ENCODE measurements around the gene COL1A1.

The COL1A1 gene

GRCh38 chr17:50153650-50154575 lies 47.5 kb downstream of the COL1A1 start:
- DNase-seq = peak in 1 of 14 donors; percentile 16

- no peak for DNase-seq
These were observed 48.7 kb downstream of the COL1A1 start for GRCh38 chr17:50152736-50153135.

GRCh38 chr17:50151937-50152547 lies 49.4 kb downstream of the COL1A1 start:
- peak in 13 of 14 donors; percentile 48 to 94 (median 82) for DNase-seq

DNA sequence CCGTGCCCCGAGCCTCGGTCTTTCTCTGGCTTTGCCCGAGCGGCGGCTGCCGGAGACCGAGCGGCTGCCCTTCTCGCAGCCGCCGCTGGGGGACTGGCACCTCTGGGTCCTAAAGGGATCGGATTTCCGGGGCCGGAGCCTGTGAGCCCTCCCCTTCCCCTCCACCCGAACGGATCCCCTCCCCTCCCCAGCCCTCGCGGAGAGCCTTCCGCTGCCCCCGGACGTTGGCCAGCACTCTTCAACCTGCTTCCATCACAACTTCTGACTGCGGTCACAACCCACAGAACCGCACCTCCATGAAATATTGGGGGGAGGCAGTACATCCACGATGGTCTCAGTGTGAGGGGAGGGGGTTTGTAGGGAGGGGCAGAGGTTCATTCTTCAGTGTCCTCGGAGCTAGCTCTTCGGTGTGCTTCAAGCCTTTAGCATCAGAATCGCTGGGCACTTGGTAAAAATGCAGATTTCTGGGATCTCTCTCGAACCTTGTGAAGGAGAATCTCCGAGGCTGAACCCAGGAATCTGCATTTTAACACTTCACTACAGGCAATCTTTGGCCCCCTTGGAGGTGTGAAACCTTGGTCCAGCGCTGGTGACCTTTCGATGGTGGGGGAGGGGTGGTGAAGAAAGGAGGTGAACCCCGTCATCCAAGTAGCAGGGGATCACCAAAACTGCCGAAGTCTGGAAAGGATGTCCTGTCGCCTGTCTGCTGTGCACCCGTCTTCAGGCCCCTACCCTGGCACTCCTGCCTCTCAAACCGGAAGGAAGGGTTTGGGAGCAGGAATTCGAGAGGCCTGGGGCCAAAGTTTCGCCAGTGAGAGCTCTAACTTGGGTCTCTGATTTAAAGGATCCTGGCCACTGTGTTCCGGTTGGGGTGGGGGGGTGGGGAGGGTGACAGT lies 50.1 kb downstream of the COL1A1 start:
- DNase-seq = peak in 13 of 14 donors; percentile 43 to 89 (median 80)

DNA sequence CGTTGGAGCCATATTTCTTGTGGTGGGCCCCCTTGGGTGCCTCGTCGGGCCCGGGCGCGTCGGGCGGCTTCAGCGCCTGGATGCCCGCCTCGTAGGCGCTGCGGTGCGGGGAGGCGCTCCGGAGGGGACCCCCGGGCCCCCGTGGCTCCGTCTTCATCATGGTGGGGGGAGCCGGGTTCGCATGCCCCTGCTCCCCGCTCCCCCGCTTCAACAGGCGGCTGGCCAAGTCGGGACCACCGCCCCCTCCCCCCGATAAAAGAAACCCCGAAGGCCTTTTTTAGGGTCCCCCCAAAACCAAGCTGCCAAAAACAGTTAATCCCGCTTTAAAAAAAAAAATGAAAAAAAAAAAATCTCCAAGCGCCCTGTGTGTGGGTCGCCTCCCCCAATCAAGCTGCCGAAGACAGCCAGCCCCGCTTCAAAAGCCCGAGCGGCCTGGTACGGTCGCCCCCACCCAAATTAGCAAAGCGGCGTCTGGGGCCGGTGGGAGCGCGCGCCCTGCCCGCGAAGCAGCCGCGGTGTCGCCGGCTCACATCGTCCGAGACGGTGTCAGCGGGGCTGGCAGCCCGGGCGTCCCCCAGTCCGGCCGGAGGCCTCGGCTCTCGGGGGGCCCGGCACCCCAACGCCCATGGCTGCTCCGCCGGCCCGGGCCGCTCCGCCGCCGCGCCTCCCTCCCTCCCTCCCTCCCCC lies 50.9 kb downstream of the COL1A1 start, which contains the start of gene PPP1R9B:
PPP1R9B (minus strand) TSS at position 324 of the 687 bp plus-strand sequence; CDS start at position 160, 164 bp downstream.
- no peak for DNase-seq

GRCh38 chr17:50149417-50150353 lies 51.7 kb downstream of the COL1A1 start:
- DNase-seq = peak in 5 of 14 donors; percentile 15 to 57 (median 51)

- peak in 2 of 14 donors; percentile 40 to 57 for DNase-seq
These were observed 52.4 kb downstream of the COL1A1 start for GRCh38 chr17:50149091-50149416.

GRCh38 chr17:50148226-50149090 lies 53.0 kb downstream of the COL1A1 start:
- peak in 11 of 14 donors; percentile 57 to 88 (median 81) for DNase-seq

DNA sequence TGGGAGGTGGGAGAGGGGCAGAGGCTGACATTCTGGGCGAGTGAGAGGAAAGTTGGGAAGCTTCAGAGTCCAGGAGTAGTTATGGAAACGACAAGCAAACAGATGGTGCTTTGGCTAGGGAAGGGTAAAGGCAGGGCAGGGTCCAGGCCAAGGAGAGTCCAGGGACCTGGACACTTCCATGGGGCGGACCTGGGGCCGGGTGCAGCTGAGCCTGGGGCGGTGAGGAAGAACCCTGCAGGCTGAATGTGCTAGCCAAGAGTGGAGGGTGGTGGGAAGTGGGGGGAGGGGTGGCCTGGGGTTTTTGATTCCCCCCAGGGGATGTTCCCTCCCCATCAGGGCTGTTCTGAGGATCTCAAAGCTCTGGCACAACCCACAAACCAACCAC lies 53.6 kb downstream of the COL1A1 start:
- peak in 5 of 14 donors; percentile 67 to 86 (median 74) for DNase-seq

GRCh38 chr17:50146927-50147665 lies 54.3 kb downstream of the COL1A1 start:
- DNase-seq = peak in 2 of 14 donors; percentile 41 to 66

DNA sequence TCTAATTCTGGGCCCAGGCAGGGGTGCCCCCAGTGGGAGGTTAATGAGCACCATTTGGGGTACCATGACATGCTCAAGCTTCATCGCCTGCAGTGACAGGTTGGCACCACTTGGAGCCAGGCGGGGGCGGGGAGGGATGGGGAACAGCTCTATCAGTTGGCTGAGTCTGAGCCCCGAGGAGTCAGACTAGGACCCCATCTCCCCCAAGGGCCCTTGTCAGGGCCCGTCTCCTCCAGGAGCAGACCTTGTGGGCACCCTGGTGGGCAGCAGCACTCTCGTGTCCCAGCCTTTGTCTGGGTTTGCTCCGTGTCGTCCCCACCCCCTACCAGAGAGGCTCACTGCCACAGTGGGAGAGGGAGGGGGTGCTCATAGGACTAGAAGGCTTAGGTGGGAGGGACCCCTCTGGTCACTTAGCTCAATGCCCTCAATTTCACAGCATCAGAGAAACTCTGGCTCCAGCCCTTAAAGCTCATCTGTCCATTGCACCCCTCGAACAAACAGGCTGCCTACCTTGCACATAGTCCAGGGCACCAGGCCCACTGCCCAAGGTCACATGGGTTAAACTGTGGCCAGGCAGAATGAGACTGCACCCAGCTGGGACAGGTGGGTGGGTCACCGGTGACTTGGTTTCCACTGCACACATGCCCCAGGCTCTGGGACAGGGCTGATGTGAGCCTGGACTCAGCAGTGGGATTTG lies 55.1 kb downstream of the COL1A1 start:
- no peak for DNase-seq

- DNase-seq = no peak
These were observed 55.8 kb downstream of the COL1A1 start for GRCh38 chr17:50145532-50146229.

- DNase-seq = no peak
These were observed 56.4 kb downstream of the COL1A1 start for GRCh38 chr17:50144845-50145531.

DNA sequence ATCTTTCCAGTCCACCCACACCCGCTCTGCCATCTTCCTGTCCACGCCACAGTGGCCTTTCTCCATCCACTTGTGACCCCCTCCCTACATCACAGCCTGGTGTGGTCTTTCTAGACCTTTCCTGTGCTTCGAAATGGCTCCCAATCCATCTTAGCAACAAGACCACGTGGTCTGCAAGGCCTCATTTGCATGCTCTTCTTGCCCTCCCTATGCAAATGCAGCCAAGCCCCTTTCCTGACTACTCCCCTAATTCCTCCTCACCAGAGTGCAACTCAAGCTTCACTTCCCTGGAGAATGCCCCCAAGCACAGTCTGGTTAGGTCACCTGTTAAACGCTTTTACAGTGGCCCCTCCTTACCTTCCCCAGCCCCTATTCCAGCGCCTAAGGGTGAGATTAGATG lies 57.1 kb downstream of the COL1A1 start:
- DNase-seq = no peak

DNA sequence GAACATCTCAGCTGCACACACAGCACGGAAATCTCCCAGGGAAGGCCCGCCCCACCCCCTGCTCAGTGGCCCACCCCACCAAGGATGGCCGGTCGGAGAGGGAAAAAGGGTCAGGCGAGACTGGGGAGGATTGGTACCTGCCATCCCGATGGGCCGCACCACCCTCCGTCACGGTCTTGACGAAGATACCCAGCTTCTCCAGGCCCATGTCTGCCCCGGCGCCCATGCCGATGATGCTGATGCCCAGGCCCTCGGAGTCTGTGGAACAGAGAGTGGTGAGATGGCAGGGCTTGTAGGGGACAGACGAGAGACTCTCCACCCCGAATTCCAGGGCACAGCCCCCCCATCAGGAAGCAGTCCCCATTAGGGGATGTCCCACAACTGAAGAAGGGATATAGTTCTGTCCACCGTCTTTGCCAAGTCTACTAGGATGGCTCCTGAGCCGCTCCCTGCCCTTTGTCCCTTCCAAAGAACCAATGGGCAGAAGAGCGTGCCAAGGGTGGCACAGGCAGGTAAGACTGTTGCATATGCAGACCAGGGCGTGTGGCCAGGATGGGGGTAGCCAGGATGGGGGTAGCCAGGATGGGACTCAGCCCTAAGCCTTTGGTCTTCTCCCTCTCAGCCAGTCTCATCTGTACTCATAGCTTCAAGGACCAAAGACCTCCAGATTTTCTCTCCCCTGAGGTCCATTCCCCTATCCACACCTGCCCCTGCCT lies 57.8 kb downstream of the COL1A1 start:
- DNase-seq = no peak

GRCh38 chr17:50141745-50142110 lies 59.7 kb downstream of the COL1A1 start:
- no peak for DNase-seq

All from C1 segment of cervical spinal cord (tissue), 14 donors.